Astrocyte (in vitro differentiated cells and primary cell): ENCODE results near the gene TRIM61. TPM values are rescaled to one million over a fixed set of nuclear protein-coding genes. Genes with fewer than 3 reads are reported as not detected.
"Not testable (repeated sequence)": the region's sequence is repeated elsewhere in the genome, so short reads cannot be mapped to it uniquely, and the experiment has no call there.

Experiments used
- DNase-seq: peaks from one replicate; pipeline ENCODE4 v3.0.0-alpha.2; 2010; ENCODE audit warnings: low read depth
- FAIRE-seq: peaks from 2 replicates; lab custom pipeline; 2011; peaks lifted over from hg19 to GRCh38; lab: Jason Lieb, UNC
- H2AFZ ChIP-seq: 2 replicates; pipeline ENCODE4 v1.6.0; 2012; ENCODE audit warnings: low read depth, low read length, inconsistent platforms
- H3K27ac ChIP-seq: 2 replicates; pipeline ENCODE4 v1.5.1; 2011; ENCODE audit warnings: low read depth, low read length, inconsistent platforms
- H3K27me3 ChIP-seq: 2 replicates; pipeline ENCODE4 v1.6.0; 2011; ENCODE audit warnings: low read length, inconsistent platforms; ENCODE audit not compliant: insufficient read depth
- H3K36me3 ChIP-seq: 2 replicates; pipeline ENCODE4 v1.5.1; 2011; ENCODE audit warnings: low read length, inconsistent platforms; ENCODE audit not compliant: insufficient read depth
- H3K4me1 ChIP-seq: 2 replicates; pipeline ENCODE4 v1.5.1; 2011; ENCODE audit warnings: low read length, inconsistent platforms; ENCODE audit not compliant: insufficient read depth
- H3K4me2 ChIP-seq: 2 replicates; pipeline ENCODE4 v1.6.0; 2012; ENCODE audit warnings: low read length, inconsistent platforms
- H3K4me3 ChIP-seq: 2 replicates; pipeline ENCODE4 v1.5.1; 2011; ENCODE audit warnings: low read depth, mild to moderate bottlenecking, low read length, inconsistent platforms; ENCODE audit not compliant: insufficient read depth
- H3K79me2 ChIP-seq: 2 replicates; pipeline ENCODE4 v1.6.0; 2012; ENCODE audit warnings: mild to moderate bottlenecking, low read length, inconsistent platforms; ENCODE audit not compliant: insufficient read depth
- H3K9ac ChIP-seq: 2 replicates; pipeline ENCODE4 v1.6.0; 2012; ENCODE audit warnings: mild to moderate bottlenecking, low read length, inconsistent platforms
- H3K9me3 ChIP-seq: 2 replicates; pipeline ENCODE4 v1.5.1; 2012; ENCODE audit warnings: low read depth, mild to moderate bottlenecking, low read length, inconsistent platforms; ENCODE audit not compliant: insufficient read depth
- H4K20me1 ChIP-seq: 2 replicates; pipeline ENCODE4 v1.6.0; 2012; ENCODE audit warnings: low read length, inconsistent platforms; ENCODE audit not compliant: insufficient read depth
- H3K27ac Mint-ChIP-seq: one replicate; pipeline ENCODE4 v1.8.0; 2021; ENCODE audit warnings: mild to moderate bottlenecking, mixed read lengths; ENCODE audit not compliant: unreplicated experiment
- H3K27me3 Mint-ChIP-seq: one replicate; pipeline ENCODE4 v1.8.0; 2021; ENCODE audit warnings: low read depth, mixed read lengths; ENCODE audit not compliant: unreplicated experiment
- H3K36me3 Mint-ChIP-seq: one replicate; pipeline ENCODE4 v1.8.0; 2021; ENCODE audit warnings: low read depth, mixed read lengths; ENCODE audit not compliant: unreplicated experiment
- H3K4me1 Mint-ChIP-seq: one replicate; pipeline ENCODE4 v1.8.0; 2021; ENCODE audit warnings: low read depth, mixed read lengths; ENCODE audit not compliant: unreplicated experiment
- H3K4me3 Mint-ChIP-seq: one replicate; pipeline ENCODE4 v1.8.0; 2021; ENCODE audit warnings: mild to moderate bottlenecking, moderate library complexity, mixed read lengths; ENCODE audit not compliant: unreplicated experiment
- H3K9me3 Mint-ChIP-seq: one replicate; pipeline ENCODE4 v1.8.0; 2021; ENCODE audit warnings: mild to moderate bottlenecking, mixed read lengths; ENCODE audit not compliant: unreplicated experiment
- EZH2 ChIP-seq: IDR thresholded peaks from 2 replicates; pipeline ENCODE4 v1.6.1; 2012; ENCODE audit warnings: mild to moderate bottlenecking, low read length, inconsistent platforms; ENCODE audit not compliant: insufficient read depth
- total RNA-seq: library from RNA; stranded (reverse); gene quantifications from 2 replicates; pipeline ENCODE4 v1.2.1, GENCODE V29; 2021
- TF ChIP-seq, protein P1 (sequence below): IDR thresholded peaks from 2 replicates; pipeline ENCODE4 v1.5.1; 2011; ENCODE audit warnings: low read depth, mild to moderate bottlenecking, inconsistent platforms, low read length, moderate library complexity; ENCODE audit not compliant: insufficient read depth

The TRIM61 gene
- total RNA-seq, 1 donor from 2014 or later, result 2.2 TPM

DNA sequence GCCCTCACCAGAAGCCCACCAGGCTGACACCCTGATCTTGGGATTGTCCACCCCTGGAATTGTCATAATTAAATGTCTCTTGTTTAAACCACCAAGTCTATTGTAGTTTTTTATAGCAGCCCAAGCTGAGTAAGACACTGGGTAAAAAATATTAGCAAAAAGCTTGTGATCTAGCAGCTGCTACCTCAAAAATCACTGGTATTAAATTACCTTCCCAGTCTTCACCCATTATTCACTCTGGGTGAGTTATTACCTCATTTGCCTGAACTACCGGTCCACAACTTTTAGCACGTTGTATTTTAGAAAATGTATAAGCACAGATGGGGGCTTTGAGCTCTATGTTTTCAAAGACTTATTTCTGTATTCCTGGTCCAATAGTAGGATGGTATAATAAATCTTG, 12.0 kb upstream of the TRIM61 start:
- Histone ChIP-seq H3K9ac (no peak overlapping the region), H2AFZ (no peak overlapping the region), H3K36me3 (no peaks in the 10 kb centered on the region), H3K4me2 (no peak overlapping the region), H3K4me3 (no peak overlapping the region), H3K79me2 (no peaks in the 10 kb centered on the region), H3K4me1 (no peaks in the 10 kb centered on the region), H4K20me1 (no peaks in the 10 kb centered on the region), H3K27me3 (no peaks in the 10 kb centered on the region), H3K27ac (no peak overlapping the region), H3K9me3 (no peaks in the 10 kb centered on the region)
- H3K27me3 Mint-ChIP-seq, result no peaks in the 10 kb centered on the region
- no peaks in the 10 kb centered on the region for H3K4me1 Mint-ChIP-seq
- no peaks in the 10 kb centered on the region for H3K36me3 Mint-ChIP-seq
- H3K4me3 Mint-ChIP-seq, result no peak overlapping the region
- DNase-seq, result no peak
- no peaks in the 10 kb centered on the region for H3K9me3 Mint-ChIP-seq
- H3K27ac Mint-ChIP-seq, result no peak overlapping the region
- no peak for FAIRE-seq
- TF ChIP-seq, protein P1, sequence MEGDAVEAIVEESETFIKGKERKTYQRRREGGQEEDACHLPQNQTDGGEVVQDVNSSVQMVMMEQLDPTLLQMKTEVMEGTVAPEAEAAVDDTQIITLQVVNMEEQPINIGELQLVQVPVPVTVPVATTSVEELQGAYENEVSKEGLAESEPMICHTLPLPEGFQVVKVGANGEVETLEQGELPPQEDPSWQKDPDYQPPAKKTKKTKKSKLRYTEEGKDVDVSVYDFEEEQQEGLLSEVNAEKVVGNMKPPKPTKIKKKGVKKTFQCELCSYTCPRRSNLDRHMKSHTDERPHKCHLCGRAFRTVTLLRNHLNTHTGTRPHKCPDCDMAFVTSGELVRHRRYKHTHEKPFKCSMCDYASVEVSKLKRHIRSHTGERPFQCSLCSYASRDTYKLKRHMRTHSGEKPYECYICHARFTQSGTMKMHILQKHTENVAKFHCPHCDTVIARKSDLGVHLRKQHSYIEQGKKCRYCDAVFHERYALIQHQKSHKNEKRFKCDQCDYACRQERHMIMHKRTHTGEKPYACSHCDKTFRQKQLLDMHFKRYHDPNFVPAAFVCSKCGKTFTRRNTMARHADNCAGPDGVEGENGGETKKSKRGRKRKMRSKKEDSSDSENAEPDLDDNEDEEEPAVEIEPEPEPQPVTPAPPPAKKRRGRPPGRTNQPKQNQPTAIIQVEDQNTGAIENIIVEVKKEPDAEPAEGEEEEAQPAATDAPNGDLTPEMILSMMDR, result no peak
- no peak for TF ChIP-seq EZH2

DNA sequence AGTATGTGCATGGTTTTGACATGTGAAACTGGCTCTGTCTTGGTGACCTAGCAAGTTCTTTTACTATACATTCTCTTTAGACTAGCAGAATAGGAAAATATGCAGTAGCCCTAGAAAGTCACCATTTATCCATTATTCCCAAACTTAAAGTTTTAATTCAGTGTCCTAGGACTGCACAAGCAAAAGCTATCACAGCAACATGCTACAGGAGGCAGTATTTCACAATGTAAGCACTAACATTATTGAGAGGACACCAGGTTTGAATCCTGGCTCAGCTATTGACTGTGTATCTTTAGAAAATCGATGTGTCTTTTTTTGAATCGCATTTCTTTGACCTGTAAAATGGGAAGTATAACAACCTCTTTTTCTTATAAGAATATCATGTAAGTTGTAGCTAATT, 5.5 kb downstream of the TRIM61 start:
- H3K27ac Mint-ChIP-seq, DNase-seq, H3K9ac ChIP-seq, H2AFZ ChIP-seq, H3K36me3 Mint-ChIP-seq, H3K27me3 Mint-ChIP-seq, H3K79me2 ChIP-seq, H3K4me1 Mint-ChIP-seq, H3K36me3 ChIP-seq, H3K27me3 ChIP-seq, H3K27ac ChIP-seq, H3K4me3 ChIP-seq, H3K9me3 ChIP-seq, FAIRE-seq, H3K4me3 Mint-ChIP-seq, H3K4me2 ChIP-seq, H4K20me1 ChIP-seq, H3K9me3 Mint-ChIP-seq, H3K4me1 ChIP-seq: not testable (repeated sequence)

DNA sequence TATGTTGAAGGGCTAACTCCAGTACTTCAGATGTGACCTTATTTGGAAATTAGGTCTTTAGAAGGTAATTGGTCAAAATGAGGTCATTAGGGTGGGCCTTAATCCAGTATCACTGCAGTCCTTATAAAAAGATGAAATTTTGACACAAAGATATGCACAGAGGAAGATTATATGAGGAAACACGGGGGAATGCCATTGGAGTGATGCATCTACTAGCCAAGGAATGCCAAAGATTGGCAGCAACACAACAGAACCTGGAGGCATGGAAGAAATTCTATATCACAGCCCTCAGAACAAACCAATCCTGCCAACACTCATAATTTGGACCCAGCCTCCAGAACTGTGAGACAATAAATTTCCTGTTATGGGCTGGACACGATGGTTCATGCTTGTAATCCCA, 17.6 kb downstream of the TRIM61 start:
- Histone ChIP-seq H4K20me1 (no peaks in the 10 kb centered on the region), H3K27me3 (no peaks in the 10 kb centered on the region), H3K27ac (no peak overlapping the region), H3K9ac (no peak overlapping the region), H3K79me2 (peaks cover 8% of the 10 kb centered on the region), H2AFZ (no peak overlapping the region), H3K4me2 (no peak overlapping the region), H3K4me3 (no peak overlapping the region), H3K4me1 (no peaks in the 10 kb centered on the region), H3K36me3 (no peaks in the 10 kb centered on the region), H3K9me3 (no peaks in the 10 kb centered on the region)
- TF ChIP-seq, protein P1, result no peak
- TF ChIP-seq EZH2, result no peak
- H3K9me3 Mint-ChIP-seq, result no peaks in the 10 kb centered on the region
- H3K27me3 Mint-ChIP-seq, result no peaks in the 10 kb centered on the region
- H3K27ac Mint-ChIP-seq, result peak overlapping the region; percentile 21
- FAIRE-seq (no peak), DNase-seq (no peak)
- H3K36me3 Mint-ChIP-seq, result no peaks in the 10 kb centered on the region
- no peak overlapping the region for H3K4me3 Mint-ChIP-seq
- H3K4me1 Mint-ChIP-seq, result peaks cover 18% of the 10 kb centered on the region

DNA sequence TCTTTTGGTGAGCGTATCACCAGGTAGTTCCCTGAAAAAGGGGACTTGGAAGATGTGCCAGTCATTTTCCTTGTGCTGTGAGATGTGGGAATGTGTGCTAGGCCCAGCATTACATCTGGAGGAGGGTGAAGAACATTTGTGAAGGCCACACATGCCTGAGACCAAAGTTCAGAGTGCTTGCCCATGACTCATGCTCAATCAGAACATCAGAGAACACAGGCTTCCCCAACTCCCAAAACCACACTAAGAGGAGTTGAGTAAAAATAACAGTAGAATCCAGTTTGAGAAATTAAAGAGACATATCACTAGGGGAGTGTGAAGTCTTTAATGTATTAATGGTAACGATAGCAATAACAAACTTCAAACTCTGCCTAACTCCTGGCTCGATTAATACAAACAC, 18.0 kb downstream of the TRIM61 start:
- not testable (repeated sequence) for H3K79me2 ChIP-seq, H3K9ac ChIP-seq, H3K36me3 ChIP-seq, DNase-seq, H3K27me3 Mint-ChIP-seq, H3K9me3 Mint-ChIP-seq, H3K4me3 ChIP-seq, H2AFZ ChIP-seq, H4K20me1 ChIP-seq, H3K9me3 ChIP-seq, H3K4me1 ChIP-seq, H3K27me3 ChIP-seq, H3K4me2 ChIP-seq, H3K36me3 Mint-ChIP-seq, H3K27ac ChIP-seq
- Mint-ChIP-seq H3K27ac (peak overlapping the region; percentile 21), H3K4me3 (peak overlapping the region; percentile 98), H3K4me1 (peaks cover 18% of the 10 kb centered on the region)
- peak; percentile 49 for FAIRE-seq
